GM12865 (cell line): Measurements from ENCODE around the gene TTC33.

Experiments used
- DNase-seq: peaks from one replicate; pipeline ENCODE4 v3.0.0; 2010; ENCODE audit warnings: low read depth
- H3K4me3 ChIP-seq: 2 replicates; pipeline ENCODE4 v1.5.1; 2011; ENCODE audit warnings: mild to moderate bottlenecking, low read depth, low read length, control low read depth
- CTCF ChIP-seq: IDR thresholded peaks from 2 replicates; pipeline ENCODE4 v1.5.1; 2011; ENCODE audit warnings: low read length, control low read depth, low read depth, inconsistent platforms; ENCODE audit not compliant: insufficient read depth; ENCODE audit errors: missing control alignments

The TTC33 gene

GRCh38 chr5:40679148-40679912 lies 76.4 kb downstream of the TTC33 start:
- no peak for TF ChIP-seq CTCF
- peak overlapping the region; percentile 58 for H3K4me3 ChIP-seq
- peak; percentile 77 for DNase-seq

- DNase-seq, result no peak
- H3K4me3 ChIP-seq, result no peak overlapping the region; the same call in 1 of the 2 replicates
Observed at GRCh38 chr5:40678460-40679147, 77.2 kb downstream of the TTC33 start.

GRCh38 chr5:40678026-40678425 lies 77.7 kb downstream of the TTC33 start:
- DNase-seq, result peak; percentile 20
- no peak for TF ChIP-seq CTCF
- H3K4me3 ChIP-seq, result no peak overlapping the region

More at GRCh38 chr5:40678460-40679147, 77.2 kb downstream of the TTC33 start:
- no peak for TF ChIP-seq CTCF

- no peak for DNase-seq
- no peak for TF ChIP-seq CTCF
- H3K4me3 ChIP-seq, result no peak overlapping the region
Observed at GRCh38 chr5:40677456-40677855, 78.3 kb downstream of the TTC33 start.

GRCh38 chr5:40676613-40677343 lies 79.0 kb downstream of the TTC33 start:
- H3K4me3 ChIP-seq, result no peak overlapping the region
- no peak for TF ChIP-seq CTCF
- no peak for DNase-seq

- TF ChIP-seq CTCF, result no peak
- DNase-seq, result no peak
- H3K4me3 ChIP-seq, result no peak overlapping the region
Observed at GRCh38 chr5:40675396-40676133, 80.2 kb downstream of the TTC33 start.
